ENCODE results near the gene NINJ1.

Gene NINJ1

GRCh38 chr9:93148721-93149120 lies 14.7 kb upstream of the NINJ1 start:
- no peak for TF ChIP-seq GATA2 (IDR thresholded peaks at IDR 0.05; ENCODE audit: low read depth, low read length)
- TF ChIP-seq GATA3 (IDR thresholded peaks at IDR 0.05; ENCODE audit: low read depth, low read length), result no peak

DNA sequence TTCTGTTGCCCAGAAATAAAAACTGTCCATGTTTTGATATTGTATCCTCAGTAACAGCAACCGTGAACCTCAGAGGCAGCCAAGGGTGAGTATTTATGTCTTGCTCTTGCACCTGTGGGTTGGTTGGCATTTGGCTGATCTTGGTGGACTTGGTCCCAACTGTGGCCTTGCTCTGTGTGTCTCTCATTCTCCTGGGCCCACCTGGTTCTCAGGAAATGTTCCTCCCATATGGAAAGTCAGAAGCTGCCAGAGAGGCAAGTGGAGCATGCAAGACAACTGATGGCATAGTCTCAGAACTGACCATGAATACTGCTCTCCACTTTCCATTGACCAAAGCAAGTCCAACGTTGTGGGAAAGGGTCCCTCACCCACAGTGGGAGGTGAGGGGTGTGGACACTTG lies 13.6 kb upstream of the NINJ1 start:
- TF ChIP-seq GATA3 (IDR thresholded peaks at IDR 0.05; ENCODE audit: low read depth, low read length), result no peak
- no peak for TF ChIP-seq GATA2 (IDR thresholded peaks at IDR 0.05; ENCODE audit: low read depth, low read length)

- no peak for TF ChIP-seq GATA3 (IDR thresholded peaks at IDR 0.05; ENCODE audit: low read depth, low read length)
- no peak for TF ChIP-seq GATA2 (IDR thresholded peaks at IDR 0.05; ENCODE audit: low read depth, low read length)
Measured at GRCh38 chr9:93143830-93144530, 9.9 kb upstream of the NINJ1 start.

DNA sequence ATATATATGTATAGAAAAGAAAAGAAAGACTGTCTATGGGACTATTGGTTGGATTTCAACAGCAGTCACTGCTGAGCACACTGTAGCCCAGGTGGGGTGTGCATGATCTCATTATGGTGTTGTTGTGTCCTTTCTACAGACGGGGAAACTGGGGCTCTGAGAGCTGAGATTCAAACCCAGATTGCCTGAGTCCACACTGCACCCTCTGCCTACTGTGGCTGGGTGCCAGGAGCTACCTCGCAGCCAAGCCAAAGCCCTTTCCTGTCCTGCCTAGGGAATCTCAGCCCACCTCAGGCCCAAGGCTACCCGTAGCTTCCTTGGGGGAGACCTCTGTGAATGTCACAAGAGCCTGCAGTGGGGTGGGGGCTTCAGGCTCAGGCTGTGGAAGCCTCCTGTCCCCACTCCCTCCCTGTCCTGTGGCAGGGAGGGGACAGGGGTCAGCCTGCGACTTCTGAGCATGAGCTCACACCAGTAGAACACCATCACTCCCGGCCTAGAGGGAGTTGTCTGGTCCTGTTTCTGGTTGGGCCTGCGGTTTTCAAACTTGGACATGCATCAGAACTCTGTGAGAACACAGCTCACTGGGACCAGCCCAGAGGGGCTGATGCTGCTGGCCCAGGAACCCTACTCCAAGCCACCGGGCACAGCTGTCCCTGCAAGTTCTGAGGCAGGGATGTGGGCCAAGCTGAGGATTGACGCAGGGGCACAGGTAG lies 7.9 kb upstream of the NINJ1 start:
- TF ChIP-seq GATA3 (IDR thresholded peaks at IDR 0.05; ENCODE audit: low read depth, low read length) (no peak), GATA2 (IDR thresholded peaks at IDR 0.05; ENCODE audit: low read depth, low read length) (no peak)

- TF ChIP-seq GATA2 (IDR thresholded peaks at IDR 0.05; ENCODE audit: low read depth, low read length) (no peak), GATA3 (IDR thresholded peaks at IDR 0.05; ENCODE audit: low read depth, low read length) (no peak)
Measured at GRCh38 chr9:93139365-93140182, 5.5 kb upstream of the NINJ1 start.

- no peak for TF ChIP-seq GATA3 (IDR thresholded peaks at IDR 0.05; ENCODE audit: low read depth, low read length)
- TF ChIP-seq GATA2 (IDR thresholded peaks at IDR 0.05; ENCODE audit: low read depth, low read length), result no peak
Measured at GRCh38 chr9:93138171-93138764, 4.2 kb upstream of the NINJ1 start.

DNA sequence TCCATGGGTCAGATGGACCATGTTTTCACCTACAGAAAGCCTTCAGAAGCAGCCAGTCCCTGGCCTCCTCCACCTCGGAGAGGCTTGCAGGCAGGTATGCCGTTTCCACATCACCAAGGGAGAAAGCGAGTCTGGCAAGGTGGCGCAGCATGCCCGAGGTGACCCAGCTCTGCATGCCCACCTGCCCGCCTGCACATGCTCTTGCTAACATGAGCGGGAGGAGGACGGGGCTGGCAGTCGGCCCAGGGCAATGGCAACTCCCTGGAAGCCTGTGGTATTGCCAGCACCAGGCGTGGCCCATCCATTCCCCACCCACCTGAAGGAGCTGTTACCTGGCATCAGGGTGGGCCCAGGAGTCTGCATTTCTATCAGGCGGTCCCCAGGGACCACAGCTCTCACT lies 3.3 kb upstream of the NINJ1 start:
- TF ChIP-seq GATA2 (IDR thresholded peaks at IDR 0.05; ENCODE audit: low read depth, low read length) (no peak), GATA3 (IDR thresholded peaks at IDR 0.05; ENCODE audit: low read depth, low read length) (no peak)

DNA sequence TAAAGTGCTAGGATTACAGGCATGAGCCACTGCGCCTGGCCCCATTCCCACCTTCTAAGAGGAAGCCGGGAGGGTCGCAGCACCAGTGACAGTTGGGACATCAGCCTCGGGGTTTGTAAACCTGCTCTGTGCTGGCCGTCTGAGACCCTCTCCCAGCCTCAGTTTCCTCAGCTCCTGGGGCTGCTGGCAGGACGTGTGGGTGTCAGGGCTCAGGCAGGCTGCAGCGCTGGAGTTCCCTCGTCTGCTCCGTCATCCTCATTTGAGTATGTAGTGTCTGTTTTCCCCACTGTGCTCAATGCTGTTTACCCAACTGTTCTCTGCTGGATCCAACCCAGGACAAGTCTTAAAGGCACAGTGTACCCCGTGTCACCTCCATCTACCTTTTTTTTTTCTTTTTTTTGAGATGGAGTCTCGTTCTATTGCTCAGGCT lies 2.0 kb upstream of the NINJ1 start:
- TF ChIP-seq GATA2 (IDR thresholded peaks at IDR 0.05; ENCODE audit: low read depth, low read length) (no peak), GATA3 (IDR thresholded peaks at IDR 0.05; ENCODE audit: low read depth, low read length) (no peak)

GRCh38 chr9:93134740-93135444 lies 841 bp upstream of the NINJ1 start:
- TF ChIP-seq GATA2 (IDR thresholded peaks at IDR 0.05; ENCODE audit: low read depth, low read length), result no peak

DNA sequence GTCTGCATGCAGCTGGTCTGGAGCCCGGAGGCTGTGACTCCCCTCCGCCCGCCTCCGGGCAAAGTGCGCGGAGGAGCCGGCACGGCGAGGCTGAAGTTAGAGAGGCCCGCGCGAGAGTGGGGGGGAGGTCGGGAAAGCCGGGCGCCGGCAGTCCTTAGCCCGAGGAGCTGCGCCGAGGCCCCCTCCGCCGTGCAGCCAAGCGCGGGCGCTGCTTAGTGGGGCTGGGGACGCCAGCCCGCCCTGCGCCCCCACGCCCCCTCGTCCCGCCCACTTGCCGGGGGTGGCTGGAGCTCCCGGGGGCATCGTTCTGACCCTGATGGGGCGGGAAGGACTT lies 403 bp downstream of the NINJ1 start:
- TF ChIP-seq GATA2 (IDR thresholded peaks at IDR 0.05; ENCODE audit: low read depth, low read length) (no peak), GATA3 (IDR thresholded peaks at IDR 0.05; ENCODE audit: low read depth, low read length) (no peak)

DNA sequence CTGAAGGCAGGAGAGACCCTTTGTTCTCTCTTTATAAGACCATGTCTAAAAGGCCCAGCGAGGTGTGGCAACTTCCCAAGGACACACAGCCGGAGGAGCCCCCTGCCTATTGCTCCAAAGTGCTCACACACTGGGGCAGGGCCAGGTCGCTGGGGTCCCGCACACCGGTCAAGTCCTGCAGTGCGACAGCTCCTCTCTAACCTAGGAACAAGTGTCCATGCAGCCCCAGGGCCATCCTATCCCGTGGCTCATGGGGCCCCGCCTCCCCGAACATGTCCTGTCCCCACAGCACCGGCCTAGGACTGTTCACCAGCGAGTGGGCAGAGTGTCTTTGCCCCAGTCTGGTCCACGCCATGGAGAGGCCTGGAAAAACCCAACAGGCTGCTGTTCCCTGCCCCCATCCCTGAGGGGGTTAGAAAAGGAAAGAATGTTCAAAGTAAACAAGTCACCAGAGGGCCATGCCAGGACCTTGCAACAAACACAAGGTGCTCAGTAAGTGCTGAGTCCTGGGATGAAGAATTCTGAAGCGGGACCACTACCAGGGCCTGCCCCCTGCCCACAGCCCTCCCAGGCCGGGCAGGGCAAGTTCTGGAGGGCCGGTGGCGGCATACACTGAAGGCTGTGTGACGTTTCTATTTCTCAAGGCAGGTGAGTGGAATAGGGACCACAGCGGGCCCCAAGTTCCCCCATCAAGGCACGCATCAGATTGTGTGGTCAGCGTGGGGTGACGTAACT lies 938 bp downstream of the NINJ1 start:
- TF ChIP-seq GATA3 (IDR thresholded peaks at IDR 0.05; ENCODE audit: low read depth, low read length) (no peak), GATA2 (IDR thresholded peaks at IDR 0.05; ENCODE audit: low read depth, low read length) (no peak)

DNA sequence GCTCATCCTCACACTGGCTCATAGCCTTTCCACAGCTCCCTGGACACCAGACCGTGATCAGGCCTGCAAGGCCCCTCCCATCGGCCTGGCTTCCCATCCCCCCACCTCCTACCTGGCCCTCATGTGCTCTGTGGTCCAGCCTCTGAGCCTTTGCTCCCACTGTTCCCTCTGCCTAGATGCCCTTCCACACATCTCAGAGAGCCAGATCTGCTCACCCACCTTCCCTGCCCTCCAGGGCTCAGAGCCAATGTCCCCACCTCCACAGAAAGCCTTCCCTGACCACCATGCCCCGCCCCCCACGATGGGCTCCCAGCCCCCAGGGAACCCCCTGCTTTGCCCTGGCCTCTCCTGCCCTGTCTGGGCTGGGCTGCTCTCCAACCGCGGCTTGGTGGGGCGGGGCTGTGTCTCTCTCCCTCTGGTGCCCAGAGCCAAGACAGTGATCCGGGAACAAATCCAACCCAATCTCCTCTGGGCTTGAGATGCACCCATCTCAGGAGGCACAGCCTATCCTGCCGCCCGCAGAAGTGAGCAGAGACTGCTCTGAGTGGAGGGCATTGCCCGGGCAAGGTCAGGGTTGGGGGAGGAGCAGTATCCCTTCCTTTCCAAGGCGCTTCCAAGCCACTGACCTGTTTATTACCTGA lies 1.6 kb downstream of the NINJ1 start:
- TF ChIP-seq GATA3 (IDR thresholded peaks at IDR 0.05; ENCODE audit: low read depth, low read length), result no peak
- TF ChIP-seq GATA2 (IDR thresholded peaks at IDR 0.05; ENCODE audit: low read depth, low read length), result no peak
